GM04503 (cell line): Measurements from ENCODE around the gene NR6A1.
A peak's percentile ranks its signal among the peaks of the same experiment; 100 is the strongest.

Experiments used
- DNase-seq: peaks from one replicate; pipeline ENCODE4 v3.0.0-alpha.2; 2012; ENCODE audit warnings: low read depth

Gene NR6A1

DNA sequence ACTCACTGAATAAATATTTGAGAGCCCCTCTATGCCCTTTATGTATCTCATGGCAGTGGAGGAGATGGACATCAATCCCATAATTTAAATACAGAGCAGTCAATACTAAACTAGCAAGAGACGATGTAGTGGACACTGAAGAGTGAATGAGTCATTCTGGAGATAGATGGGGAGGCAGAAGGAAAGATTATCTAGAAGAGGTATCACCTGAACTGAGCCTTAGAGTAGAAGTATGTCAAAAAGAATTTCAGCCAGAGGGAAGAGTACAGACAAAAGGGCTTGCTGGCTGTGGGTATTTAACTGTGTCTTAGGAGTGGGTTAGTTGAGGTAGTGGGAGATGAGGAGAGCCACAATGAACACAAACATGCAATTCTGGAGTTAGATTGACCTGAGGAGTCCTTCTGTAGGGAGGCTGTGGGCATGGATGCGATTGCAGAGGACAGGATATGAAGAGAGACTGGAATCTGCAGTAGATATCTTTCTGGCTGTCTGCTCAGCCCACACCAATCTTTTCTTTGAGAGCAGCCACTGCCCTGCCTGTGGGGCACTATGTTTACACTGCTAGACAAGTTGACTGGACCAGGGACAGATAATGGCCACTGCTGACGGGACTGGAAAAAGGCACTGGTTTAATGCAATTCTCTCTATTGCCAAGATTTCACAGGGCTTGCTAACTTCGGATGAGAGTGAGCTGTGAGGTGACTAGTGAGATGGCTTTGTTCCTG, 200.0 kb downstream of the NR6A1 start:
- DNase-seq, result no peak

DNA sequence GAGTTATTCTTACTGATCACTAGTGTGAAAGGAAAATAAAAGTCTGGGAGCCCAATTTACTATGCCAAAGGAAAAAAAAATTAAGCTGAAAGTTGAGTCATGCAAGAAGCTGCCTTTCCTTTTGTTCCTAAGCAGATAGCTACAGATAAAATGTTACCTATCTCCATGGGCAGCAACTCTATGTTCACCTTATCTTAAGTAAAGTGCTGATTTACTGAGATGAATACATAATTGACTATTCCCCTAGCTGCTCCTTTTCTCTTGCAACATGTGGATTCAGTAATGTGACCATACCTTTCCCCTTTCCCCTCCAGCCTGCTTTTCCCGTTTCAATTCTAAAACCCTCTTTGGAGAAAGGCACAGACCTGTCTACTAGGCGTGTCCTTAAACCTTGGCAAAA, 201.2 kb downstream of the NR6A1 start:
- no peak for DNase-seq

DNA sequence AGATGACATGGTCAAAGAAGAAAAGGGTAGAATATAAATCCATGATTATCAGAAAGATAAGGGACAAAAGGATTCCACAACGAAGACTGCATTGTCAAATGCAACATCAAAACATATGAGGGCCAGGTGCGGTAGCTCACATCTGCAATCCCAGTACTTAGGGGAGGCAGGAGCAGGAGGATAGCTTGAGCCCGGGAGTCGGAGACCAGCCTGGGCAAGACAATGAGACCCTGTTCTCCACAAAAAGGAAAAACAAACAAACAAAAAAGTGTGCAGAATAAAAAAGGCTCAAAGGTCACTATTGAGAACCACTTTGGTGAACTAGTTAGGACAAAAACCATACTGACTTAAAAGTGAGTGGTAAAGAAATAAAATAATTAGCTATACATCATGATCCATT, 203.7 kb downstream of the NR6A1 start:
- DNase-seq, result no peak

DNA sequence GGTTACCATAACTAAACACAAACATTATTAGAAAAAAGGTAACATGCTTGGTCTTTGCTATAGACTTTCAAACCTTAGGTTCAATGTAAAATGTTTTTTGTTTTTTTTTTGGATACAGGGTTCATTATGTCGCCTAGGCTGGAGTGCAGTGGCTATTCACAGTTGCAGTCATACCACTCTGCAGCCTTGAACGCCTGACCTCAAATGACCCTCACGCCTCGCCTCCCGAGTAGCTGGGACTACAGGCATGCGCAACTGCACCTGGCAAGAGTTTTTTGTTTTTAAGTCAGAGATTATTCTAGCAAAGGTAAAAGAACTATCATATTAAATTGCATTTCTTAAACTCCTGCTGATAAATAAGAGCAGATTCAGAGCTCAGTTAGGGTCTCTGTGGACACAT, 208.8 kb downstream of the NR6A1 start:
- no peak for DNase-seq

DNA sequence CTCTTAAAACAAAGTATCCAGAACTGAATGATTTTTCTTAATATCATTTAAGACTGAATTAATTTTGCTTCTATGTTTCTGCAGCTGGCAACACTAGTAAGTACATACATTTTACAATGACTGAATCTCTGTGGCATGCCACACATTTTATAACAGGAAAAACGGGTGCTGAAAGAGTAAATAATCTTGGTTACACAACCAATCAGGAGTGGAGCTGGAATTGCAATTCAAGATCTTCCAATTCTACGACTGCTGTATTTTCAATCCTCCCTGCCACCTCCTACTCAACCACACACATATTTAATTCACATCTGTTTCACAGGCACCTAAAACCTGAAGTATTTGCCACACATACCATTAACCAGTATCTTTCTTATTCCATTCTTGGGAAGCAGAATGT, 211.2 kb downstream of the NR6A1 start:
- no peak for DNase-seq

DNA sequence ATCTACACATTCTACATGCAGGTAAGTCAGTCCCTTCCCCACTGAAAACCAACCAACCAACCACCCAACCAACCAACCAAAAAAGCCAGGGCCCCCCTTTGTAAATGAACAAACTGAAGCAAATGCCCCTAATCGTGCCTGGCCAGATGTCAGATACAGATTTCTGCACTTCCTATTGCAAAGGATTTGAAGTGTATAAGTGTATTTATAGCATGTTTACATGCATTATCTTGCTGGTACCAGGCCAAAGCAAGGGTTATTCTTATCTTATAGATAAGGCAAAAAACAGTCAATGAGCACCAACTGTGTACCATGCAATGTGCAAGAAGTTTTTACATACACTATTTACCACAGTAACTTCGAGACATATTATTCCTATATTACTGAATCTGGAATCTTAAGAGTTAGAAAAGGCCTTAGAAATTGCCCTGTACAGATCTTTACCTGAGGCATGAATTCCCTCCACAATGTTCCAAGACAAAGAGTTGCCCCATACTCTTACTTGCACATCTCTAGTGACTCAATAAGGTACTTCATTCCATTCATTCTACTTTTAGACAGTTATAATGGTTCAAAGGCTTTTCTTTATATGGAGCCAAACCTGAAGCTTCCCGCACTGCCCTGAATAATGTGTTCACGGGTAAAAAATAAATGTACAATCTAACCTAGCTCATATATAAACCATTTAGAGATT, 212.2 kb downstream of the NR6A1 start:
- no peak for DNase-seq

DNA sequence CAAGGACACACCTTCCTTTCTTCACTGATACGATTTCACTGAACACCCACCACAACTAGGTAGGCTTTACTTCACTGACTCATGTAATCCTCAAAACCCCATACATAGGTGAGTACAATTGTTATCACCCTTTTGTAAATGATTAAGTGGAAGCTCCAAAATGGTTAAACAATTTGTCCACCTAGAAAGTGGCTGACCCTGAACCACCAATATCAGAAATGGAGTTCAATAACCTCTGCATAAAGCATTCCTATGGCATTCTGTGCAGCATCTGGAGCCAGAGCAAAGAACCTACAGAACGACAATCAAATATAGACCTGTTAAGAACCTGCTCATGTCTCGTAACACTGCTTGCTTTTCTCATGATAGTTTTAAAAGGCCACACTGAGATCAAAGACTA, 213.2 kb downstream of the NR6A1 start:
- DNase-seq, result no peak

DNA sequence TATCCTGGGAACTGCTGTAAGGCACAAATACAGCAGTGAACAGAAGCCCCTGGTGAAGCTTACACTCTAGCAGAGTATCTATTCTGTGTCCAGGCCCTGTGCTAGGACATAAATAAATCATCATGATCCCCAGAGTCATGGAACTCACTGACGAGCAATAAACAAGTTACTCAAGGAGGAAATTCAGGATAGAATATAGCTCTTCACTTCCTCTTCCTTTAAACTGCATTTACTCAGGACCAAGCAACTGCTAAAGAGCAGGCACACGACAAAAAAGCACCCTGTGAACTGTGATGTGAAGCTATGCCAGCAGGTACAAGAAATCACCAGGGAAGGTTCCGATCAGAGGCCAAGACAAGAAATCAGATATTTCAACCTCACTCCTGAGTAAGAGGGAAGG, 216.1 kb downstream of the NR6A1 start:
- no peak for DNase-seq

DNA sequence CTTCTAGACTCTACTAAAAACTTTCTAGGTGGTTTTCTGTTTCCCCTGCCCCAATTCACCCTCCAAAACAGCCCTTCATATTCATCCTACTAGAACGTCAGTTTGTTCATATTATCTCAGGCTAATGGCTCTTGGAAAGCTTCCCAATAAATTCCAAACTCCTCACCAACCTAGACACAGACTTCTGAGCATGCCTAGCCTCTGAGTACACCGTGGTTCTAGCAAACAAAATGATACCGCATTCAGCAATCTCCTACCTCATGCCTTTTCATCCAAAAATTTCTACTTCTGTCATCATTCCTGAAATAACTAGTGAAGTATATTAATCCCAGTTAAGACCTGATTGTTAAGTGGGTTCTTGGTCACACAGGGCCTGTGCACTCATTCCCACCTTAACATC, 217.4 kb downstream of the NR6A1 start:
- peak; percentile 61 for DNase-seq

DNA sequence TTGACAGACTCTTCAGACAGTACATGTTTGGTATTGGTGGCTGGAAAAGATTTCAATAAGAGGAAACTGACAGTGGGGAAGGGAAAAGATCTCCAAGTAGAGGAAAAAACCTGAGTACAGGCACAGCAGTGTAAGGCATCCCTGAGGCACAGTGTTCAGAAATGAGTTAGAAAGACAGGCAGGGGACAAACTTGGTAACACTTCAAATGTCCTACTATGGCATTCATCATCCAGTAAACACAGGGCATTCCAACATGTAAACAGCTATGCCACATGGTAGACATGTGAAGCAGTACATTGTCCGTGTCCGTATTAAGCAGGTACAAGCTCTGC, 218.9 kb downstream of the NR6A1 start:
- DNase-seq, result no peak

DNA sequence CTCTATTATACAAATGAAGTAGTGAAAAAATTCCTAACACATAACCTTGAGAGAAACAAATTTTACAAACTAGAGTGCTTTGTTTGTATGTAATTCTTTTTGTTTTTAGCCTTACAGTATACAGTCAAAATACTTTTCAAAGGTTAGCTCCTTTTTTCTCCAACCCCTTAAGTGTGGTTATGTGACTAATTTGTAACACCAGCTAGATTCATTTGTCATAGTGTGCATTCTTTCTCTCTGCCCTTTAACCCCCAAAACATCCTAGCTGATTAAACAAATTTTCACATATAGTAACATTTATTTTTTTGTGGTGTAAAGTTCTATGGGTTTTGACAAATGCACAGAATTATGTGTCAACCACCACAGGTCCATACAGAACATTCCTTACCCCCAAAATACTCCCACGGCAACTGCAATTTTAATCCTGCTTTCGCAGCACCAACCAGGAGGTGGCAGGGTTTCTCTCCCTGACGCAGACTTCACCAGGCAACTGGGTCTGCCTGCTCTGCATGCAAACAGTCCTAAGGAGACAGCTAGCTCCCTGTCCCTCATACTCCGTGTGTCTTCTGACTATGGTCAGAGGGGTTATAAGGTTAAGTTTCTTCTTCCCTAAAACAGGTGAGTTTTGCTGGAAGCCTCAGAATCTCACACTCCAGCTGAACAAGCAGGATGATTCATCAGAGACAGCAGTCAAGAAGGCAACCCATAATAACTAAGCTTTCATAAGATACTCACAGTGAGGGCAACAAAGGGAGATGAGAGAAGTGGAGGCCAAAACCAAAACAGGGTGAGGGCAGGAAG, 219.4 kb downstream of the NR6A1 start:
- no peak for DNase-seq

DNA sequence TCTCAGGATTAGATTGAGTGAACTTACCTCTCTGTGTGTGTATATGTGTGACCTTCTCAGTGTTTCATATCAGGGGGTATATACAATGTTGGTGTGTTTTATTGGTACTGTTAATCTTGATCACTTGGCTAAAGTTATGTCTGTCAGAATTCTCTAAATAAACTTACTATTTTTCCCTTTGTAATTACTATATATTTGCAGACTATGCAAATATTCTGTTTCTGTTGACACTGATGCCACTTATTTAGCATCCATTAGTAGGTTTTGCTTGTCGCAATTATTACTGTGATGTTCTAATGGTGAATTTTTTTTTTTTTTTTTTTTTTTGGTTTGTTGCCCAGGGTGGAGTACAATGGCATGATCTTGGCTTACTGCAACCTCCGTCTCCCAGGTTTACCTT, 221.0 kb downstream of the NR6A1 start:
- no peak for DNase-seq

DNA sequence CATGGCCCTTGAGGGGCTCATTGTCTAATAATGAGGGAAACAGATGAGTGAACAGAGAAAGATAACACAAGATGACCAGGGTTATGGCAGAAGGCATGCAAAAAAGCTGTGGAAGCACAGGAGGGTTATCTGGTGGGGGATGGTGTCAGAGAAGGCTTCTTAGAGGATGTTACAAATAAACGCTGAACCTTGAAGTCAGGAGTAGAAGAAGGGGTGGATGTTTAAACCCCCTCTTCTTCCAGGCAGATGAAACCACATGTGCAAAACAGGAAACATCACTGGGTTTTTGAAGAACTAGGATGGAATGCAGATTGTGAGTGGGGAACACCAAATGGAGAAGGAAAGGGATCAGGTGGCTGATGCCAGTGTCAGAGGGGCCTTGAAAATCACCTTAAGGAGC, 222.1 kb downstream of the NR6A1 start:
- no peak for DNase-seq

DNA sequence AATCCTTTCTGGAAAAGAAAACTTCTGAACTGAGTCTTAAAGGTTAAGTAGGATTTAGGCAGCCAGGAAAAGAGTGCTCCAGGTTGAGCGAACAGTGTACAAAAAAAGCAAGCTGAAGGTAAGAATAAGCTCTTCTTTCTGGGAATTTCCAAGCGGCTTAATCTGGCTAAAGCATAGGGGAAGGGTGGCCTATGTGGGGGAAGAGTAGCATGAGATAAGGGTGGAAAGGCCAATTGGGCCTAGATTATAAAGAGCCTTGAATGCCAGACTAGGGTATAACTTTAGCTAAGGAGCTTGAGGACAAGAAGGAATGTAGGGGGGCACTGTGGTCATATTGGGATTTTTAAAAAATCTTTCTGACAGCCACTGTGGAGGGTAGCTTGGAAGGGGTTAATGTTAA, 226.6 kb downstream of the NR6A1 start:
- no peak for DNase-seq

DNA sequence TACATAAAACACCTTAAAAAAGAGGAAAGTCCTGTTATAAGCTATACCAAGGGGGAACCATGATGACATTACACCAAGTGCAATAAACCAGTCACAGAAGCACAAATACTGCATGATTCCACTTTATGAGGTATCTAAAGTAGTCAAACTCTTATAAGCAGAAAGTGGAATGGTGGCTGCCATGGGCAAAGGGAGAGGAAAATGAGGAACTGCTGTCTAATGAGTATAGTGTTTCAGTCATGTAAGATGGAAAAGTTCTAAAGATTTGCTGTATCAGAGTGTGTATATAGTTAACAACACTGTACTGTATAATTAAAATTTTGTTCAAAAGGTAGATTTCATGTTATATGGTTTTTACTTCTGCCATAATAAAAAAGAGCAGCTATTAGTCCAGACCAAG, 229.3 kb downstream of the NR6A1 start:
- no peak for DNase-seq

DNA sequence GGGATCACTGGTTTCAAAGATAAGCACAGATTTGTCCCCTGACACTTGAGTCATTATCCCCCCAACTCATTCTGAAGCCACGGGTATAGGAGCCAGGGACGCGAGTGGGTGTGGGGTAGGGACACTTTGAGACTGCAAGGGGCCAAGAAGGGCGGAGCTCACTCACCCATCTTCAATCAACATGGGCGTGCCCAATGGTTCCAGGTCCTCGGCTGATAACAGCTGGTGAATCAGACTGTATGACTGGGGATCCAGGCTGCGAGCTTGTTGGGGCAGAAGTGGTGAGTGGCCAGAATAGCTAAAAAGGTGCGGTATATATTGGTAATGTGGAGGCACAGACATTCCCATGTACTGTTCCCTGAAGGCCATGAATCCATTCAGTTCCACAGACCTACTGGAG, 233.2 kb downstream of the NR6A1 start:
- no peak for DNase-seq

DNA sequence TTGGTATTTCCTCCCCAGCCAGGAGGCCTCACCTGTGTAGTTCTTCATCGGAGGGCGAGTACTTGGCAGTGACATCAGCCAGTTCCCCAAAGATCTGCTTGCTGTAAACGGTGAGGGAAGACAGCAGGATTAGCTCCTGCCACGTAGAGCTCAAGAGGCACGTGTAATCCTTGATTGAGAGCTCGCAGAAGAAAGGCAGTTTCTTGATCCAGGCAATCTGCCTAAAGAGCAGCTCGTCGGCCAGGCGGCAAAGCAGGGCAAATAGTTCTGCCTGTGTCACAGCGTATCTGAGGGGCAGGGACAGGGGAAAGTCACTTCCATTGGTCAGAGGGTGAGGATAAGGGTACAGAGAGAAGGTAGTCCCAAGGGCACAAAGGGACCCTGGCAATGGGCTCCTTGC, 235.3 kb downstream of the NR6A1 start:
- no peak for DNase-seq

DNA sequence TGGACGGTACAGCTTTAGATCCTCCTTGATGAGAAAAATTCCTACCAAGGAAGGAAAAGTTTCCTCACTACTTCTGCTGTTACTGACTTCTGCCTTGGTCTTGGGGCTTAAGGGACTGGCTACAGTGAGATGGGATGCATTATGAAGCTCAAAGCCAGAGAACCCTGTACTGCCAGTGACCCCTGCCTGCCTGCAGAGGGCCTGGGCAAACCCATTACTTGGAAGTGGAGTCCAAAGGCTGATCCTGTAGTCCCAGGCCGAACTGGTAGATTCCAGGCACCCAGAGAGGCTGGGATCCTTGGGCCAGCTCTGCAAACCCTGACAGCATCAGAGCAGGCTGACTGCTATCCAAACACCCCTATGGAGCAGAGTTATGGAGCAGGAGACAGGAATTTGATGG, 238.2 kb downstream of the NR6A1 start:
- DNase-seq, result no peak

DNA sequence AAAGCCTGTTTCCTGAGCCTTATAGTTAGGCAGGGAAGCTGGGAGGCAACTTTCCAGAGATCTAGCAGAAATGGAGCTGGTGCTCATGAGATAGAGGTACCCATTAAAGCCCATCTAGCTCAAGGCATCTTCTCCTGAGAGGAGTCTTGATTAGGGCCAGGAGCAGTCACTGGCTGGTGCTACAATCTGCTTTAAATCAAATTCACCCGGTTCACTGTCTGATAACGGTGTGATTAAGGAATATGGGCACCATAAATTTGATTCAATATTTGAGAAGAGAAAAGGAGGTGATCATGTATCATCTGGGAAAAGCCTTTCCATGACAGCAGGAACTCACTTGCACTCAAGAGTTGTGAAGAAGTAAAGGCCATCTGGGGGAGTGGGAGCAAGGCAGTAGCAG, 240.0 kb downstream of the NR6A1 start:
- no peak for DNase-seq

DNA sequence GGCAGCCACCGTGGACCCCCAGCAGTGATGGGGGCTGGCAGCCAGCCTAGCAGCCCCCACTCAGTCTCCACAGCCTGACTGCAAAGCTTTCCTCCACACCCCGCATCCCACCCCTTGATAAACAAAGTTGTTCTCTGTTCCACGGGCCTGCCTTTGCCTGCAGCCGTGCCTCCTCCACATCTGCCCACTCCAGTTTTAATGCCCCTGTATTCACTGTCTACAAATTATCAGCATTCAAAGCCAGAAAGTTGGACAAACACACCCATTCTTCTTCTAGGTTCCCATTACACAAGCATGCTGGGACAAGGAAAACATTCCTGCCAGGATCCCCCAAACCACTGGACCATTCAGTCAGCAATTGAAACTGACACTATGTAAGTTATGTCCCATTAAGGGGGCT, 240.9 kb downstream of the NR6A1 start:
- DNase-seq, result no peak

DNA sequence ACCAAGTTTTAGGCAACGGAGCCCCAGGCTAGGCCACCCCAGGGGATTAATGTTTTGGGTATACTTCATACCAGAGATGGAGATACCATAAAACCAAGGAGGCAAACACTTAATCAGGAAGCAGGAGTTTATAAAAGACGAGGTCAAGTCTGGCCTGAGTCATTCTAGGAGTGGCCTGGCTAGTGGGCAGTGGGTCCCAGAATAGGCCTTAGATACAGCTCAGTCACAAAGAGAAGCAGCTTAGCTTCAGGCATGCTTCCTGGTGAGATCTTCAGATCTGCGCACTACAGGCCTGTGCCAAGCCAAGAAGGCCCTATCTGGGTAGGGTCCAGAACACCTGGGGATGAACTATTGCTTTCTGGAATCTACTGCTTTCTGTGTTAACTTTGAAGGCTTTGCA, 243.3 kb downstream of the NR6A1 start:
- no peak for DNase-seq

DNA sequence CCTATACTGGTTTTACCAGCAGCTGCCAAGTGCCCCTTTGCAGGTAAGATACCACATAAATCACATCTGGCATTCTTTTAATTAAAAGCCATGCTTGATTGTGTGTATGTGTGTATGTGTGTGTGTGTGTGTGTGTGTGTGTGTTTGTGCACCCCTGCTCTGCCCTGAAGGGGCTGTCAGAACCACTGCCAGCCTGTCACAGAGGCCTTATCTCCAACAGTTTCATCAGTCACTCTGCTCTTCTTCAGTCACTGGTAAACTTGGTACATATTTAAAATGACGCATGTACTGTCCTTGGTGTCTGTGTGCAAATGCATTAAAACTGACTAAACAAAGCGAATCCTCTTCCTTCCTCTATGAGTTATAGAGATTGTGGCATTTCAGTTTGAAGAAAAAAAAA, 244.9 kb downstream of the NR6A1 start:
- no peak for DNase-seq
